ENCODE results near the gene ORM1. TPM values are rescaled to one million over a fixed set of nuclear protein-coding genes. Genes with fewer than 3 reads are reported as not detected.

Gene ORM1
- total RNA-seq, 1 experiment from 2014 or later: not detected

- Mint-ChIP-seq H3K36me3 (ENCODE audit: insufficient read depth, unreplicated experiment) (peaks cover 5% of the 10 kb centered on the region), H3K4me1 (ENCODE audit: insufficient read depth, unreplicated experiment) (peaks cover 9% of the 10 kb centered on the region), H3K4me3 (ENCODE audit: unreplicated experiment) (no peak overlapping the region), H3K27ac (ENCODE audit: low read depth, unreplicated experiment) (no peak overlapping the region), H3K27me3 (ENCODE audit: insufficient read depth, unreplicated experiment) (no peaks in the 10 kb centered on the region), H3K9me3 (ENCODE audit: unreplicated experiment) (no peaks in the 10 kb centered on the region)
- POLR2A ChIA-PET: no interaction called here
- no peak for DNase-seq (ENCODE audit: unreplicated experiment)
- CTCF ChIA-PET: no interaction called here
- intact Hi-C loops (cut with micrococcal nuclease): no loop called here
- no peak for TF ChIP-seq CTCF (IDR thresholded peaks at IDR 0.05; ENCODE audit: unreplicated experiment)
- no TSS peak for BruUV-seq (replicated peaks)
Observed at GRCh38 chr9:114373960-114374730, 51.2 kb downstream of the ORM1 start.

GRCh38 chr9:114374936-114375335, 52.0 kb downstream of the ORM1 start:
- Mint-ChIP-seq H3K36me3 (ENCODE audit: insufficient read depth, unreplicated experiment) (peaks cover 5% of the 10 kb centered on the region), H3K27ac (ENCODE audit: low read depth, unreplicated experiment) (no peak overlapping the region), H3K9me3 (ENCODE audit: unreplicated experiment) (no peaks in the 10 kb centered on the region), H3K27me3 (ENCODE audit: insufficient read depth, unreplicated experiment) (no peaks in the 10 kb centered on the region), H3K4me3 (ENCODE audit: unreplicated experiment) (no peak overlapping the region), H3K4me1 (ENCODE audit: insufficient read depth, unreplicated experiment) (peaks cover 9% of the 10 kb centered on the region)
- CTCF ChIA-PET: no interaction called here
- POLR2A ChIA-PET: no interaction called here
- TF ChIP-seq CTCF (IDR thresholded peaks at IDR 0.05; ENCODE audit: unreplicated experiment): no peak
- no TSS peak for BruUV-seq (replicated peaks)
- intact Hi-C loops (cut with micrococcal nuclease): no loop called here
- no peak for DNase-seq (ENCODE audit: unreplicated experiment)

GRCh38 chr9:114375386-114376175, 52.7 kb downstream of the ORM1 start:
- no peak overlapping the region for H3K27ac Mint-ChIP-seq (ENCODE audit: low read depth, unreplicated experiment)
- no peak for DNase-seq (ENCODE audit: unreplicated experiment)
- H3K9me3 Mint-ChIP-seq (ENCODE audit: unreplicated experiment): no peaks in the 10 kb centered on the region
- H3K36me3 Mint-ChIP-seq (ENCODE audit: insufficient read depth, unreplicated experiment): peaks cover 9% of the 10 kb centered on the region
- ChIA-PET POLR2A (no interaction called here), CTCF (no interaction called here)
- no peak overlapping the region for H3K4me3 Mint-ChIP-seq (ENCODE audit: unreplicated experiment)
- no peak for TF ChIP-seq CTCF (IDR thresholded peaks at IDR 0.05; ENCODE audit: unreplicated experiment)
- intact Hi-C loops (cut with micrococcal nuclease): no loop called here
- BruUV-seq (replicated peaks): no TSS peak
- no peaks in the 10 kb centered on the region for H3K27me3 Mint-ChIP-seq (ENCODE audit: insufficient read depth, unreplicated experiment)
- peaks cover 9% of the 10 kb centered on the region for H3K4me1 Mint-ChIP-seq (ENCODE audit: insufficient read depth, unreplicated experiment)

Other genes starting within 250 kb of the ORM1 start
- gene AMBP, start 244.8 kb upstream of the ORM1 start, total RNA-seq (2022): not detected in 2 replicates
- gene KIF12, start 223.8 kb upstream of the ORM1 start, total RNA-seq (2022): not detected in 2 replicates
- gene COL27A1, start 167.6 kb upstream of the ORM1 start, total RNA-seq (2022): 1.3 and 2.9 TPM in 2 replicates
- gene ORM2, start 6.8 kb downstream of the ORM1 start, total RNA-seq (2022): not detected in 2 replicates
- 10.7 and 10.9 TPM in 2 replicates for gene AKNA, start 64.9 kb downstream of the ORM1 start, total RNA-seq (2022)
- gene WHRN, start 182.4 kb downstream of the ORM1 start, total RNA-seq (2022): 9.4 and 12.8 TPM in 2 replicates